Mesodermal cell (in vitro differentiated cells): Measurements from ENCODE around the gene OVOL3.

Experiments used
- H3K27ac ChIP-seq: 2 replicates; pipeline ENCODE4 v1.7.0; 2013; ENCODE audit warnings: mild to moderate bottlenecking, low read depth, low read length, moderate library complexity; ENCODE audit not compliant: severe bottlenecking
- H3K36me3 ChIP-seq: 2 replicates; pipeline ENCODE4 v1.7.1; 2013; ENCODE audit warnings: mild to moderate bottlenecking, low read length, moderate library complexity; ENCODE audit not compliant: control insufficient read depth, insufficient read depth
- H3K4me1 ChIP-seq: one replicate; pipeline ENCODE4 v1.7.1; 2013; ENCODE audit warnings: mild to moderate bottlenecking, low read length; ENCODE audit not compliant: insufficient read depth, control insufficient read depth, poor library complexity, severe bottlenecking
- H3K4me3 ChIP-seq: 2 replicates; pipeline ENCODE4 v1.7.0; 2013; ENCODE audit warnings: low read length, control low read depth, mild to moderate bottlenecking; ENCODE audit not compliant: insufficient read depth, poor library complexity, severe bottlenecking; ENCODE audit errors: extremely low read depth
- H3K9me3 ChIP-seq: 2 replicates; pipeline ENCODE4 v1.7.1; 2013; ENCODE audit warnings: mild to moderate bottlenecking, low read length, moderate library complexity; ENCODE audit not compliant: control insufficient read depth
- WGBS, 2 experiments: methylation state at CpG; one replicate each; pipeline ENCODE4 v1.1.5; 2013; ENCODE audit warnings: missing lambda C conversion rate in 2 of 2; ENCODE audit not compliant: insufficient coverage in 2 of 2; 5-methylcytosine and 5-hydroxymethylcytosine counted together

Gene OVOL3

DNA sequence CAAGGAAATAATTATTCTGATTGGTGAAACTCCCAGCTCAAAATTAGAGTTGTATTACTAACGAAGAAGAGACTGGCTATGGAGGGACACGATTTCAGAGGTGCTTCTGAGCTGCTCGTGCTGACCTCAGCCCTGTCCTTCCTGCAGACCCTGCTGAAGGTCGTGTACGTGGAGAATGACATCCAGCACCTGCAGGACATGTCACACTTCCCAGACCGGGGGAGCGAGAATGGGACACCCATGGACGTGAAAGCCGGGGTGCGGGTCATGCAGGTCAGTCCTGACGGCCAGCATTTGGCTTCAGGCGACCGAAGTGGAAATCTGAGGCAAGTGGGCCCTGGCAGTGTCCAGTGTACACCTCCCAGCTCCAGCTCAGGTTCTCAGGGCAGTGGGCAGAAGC, 28.0 kb upstream of the OVOL3 start:
- whole genome bisulfite sequencing, 2 experiments = 96 to 97% methylated on average over 13 of the region's 13 CpGs
- Histone ChIP-seq H3K27ac (no peak overlapping the region), H3K4me1 (no peaks in the 10 kb centered on the region), H3K9me3 (no peaks in the 10 kb centered on the region), H3K36me3 (peaks cover 78% of the 10 kb centered on the region), H3K4me3 (no peak overlapping the region)

DNA sequence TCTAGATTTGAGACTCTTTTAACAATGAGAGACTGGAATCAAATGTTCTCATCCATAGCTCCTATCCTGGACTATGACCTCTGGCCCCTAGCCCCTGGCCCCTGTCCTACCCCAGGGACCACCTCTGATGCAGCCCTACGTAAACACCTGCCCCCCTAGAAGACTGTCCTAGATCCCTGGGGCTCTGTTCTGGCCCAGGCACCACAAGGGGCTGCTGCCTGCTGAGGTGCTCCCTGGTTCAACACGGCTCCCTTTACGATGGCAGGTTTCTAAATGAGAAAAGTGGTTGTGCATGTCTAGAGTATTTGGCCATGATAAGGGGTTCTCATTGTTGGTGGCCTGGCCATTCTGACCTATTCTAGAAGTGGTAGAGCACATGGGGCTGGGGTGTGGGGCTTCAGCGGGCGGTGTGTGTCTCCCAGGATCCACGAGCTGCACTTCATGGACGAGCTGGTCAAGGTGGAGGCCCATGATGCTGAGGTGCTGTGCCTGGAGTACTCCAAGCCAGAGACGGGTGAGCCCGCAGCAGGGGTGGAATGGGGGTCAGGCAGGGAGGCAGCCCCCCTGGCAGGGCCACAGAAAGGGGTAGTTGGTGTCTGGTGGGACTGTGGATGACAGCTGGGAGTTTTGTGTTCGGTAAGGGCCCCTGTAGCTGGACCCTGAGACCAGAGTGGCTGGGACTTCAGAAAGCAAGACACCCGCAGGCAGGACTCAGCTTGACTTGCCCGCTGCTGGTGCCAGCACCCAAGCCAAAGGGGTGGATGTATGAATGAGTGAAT, 26.5 kb upstream of the OVOL3 start:
- Histone ChIP-seq H3K4me1 (no peaks in the 10 kb centered on the region), H3K4me3 (no peak overlapping the region), H3K27ac (no peak overlapping the region), H3K36me3 (peaks cover 79% of the 10 kb centered on the region), H3K9me3 (no peaks in the 10 kb centered on the region)
- 95 to 97% methylated on average over 10 to 12 of the region's 12 CpGs for WGBS, 2 experiments

- peaks cover 89% of the 10 kb centered on the region for H3K36me3 ChIP-seq
- no peaks in the 10 kb centered on the region for H3K4me1 ChIP-seq
Observed at GRCh38 chr19:36086326-36086725, 24.6 kb upstream of the OVOL3 start.

GRCh38 chr19:36089847-36090246, 21.1 kb upstream of the OVOL3 start:
- Histone ChIP-seq H3K4me3 (no peak overlapping the region), H3K27ac (no peak overlapping the region), H3K4me1 (no peaks in the 10 kb centered on the region), H3K9me3 (no peaks in the 10 kb centered on the region), H3K36me3 (peaks cover 80% of the 10 kb centered on the region)
- WGBS, 2 experiments = 93 to 96% methylated on average over 4 to 5 of the region's 5 CpGs

More at GRCh38 chr19:36086326-36086725, 24.6 kb upstream of the OVOL3 start:
- H3K9me3 ChIP-seq = no peaks in the 10 kb centered on the region
- H3K27ac ChIP-seq = no peak overlapping the region
- H3K4me3 ChIP-seq = no peak overlapping the region
- WGBS, 2 experiments = 92 to 97% methylated on average over 9 of the region's 9 CpGs

GRCh38 chr19:36090910-36091695, 19.8 kb upstream of the OVOL3 start:
- Histone ChIP-seq H3K4me1 (no peaks in the 10 kb centered on the region), H3K9me3 (no peaks in the 10 kb centered on the region), H3K36me3 (peaks cover 81% of the 10 kb centered on the region), H3K4me3 (no peak overlapping the region), H3K27ac (no peak overlapping the region)
- 88 to 89% methylated on average over 10 to 12 of the region's 13 CpGs for WGBS, 2 experiments

GRCh38 chr19:36092566-36092965, 18.4 kb upstream of the OVOL3 start:
- Histone ChIP-seq H3K4me3 (no peak overlapping the region), H3K36me3 (peaks cover 79% of the 10 kb centered on the region), H3K9me3 (no peaks in the 10 kb centered on the region), H3K4me1 (no peaks in the 10 kb centered on the region), H3K27ac (no peak overlapping the region)
- 90 to 96% methylated on average over 5 to 7 of the region's 7 CpGs for WGBS, 2 experiments

- Histone ChIP-seq H3K4me3 (no peak overlapping the region), H3K27ac (no peak overlapping the region), H3K4me1 (no peaks in the 10 kb centered on the region), H3K9me3 (no peaks in the 10 kb centered on the region), H3K36me3 (peaks cover 77% of the 10 kb centered on the region)
- WGBS, 2 experiments = 93 to 100% methylated on average over 2 of the region's 5 CpGs
Observed at GRCh38 chr19:36093146-36093662, 17.7 kb upstream of the OVOL3 start.

- no peak overlapping the region for H3K27ac ChIP-seq
- peaks cover 72% of the 10 kb centered on the region for H3K36me3 ChIP-seq
- 83 to 100% methylated on average over 1 to 5 of the region's 6 CpGs for WGBS, 2 experiments
- H3K9me3 ChIP-seq = no peaks in the 10 kb centered on the region
- H3K4me1 ChIP-seq = no peaks in the 10 kb centered on the region
- no peak overlapping the region for H3K4me3 ChIP-seq
Observed at GRCh38 chr19:36093687-36094086, 17.3 kb upstream of the OVOL3 start.

DNA sequence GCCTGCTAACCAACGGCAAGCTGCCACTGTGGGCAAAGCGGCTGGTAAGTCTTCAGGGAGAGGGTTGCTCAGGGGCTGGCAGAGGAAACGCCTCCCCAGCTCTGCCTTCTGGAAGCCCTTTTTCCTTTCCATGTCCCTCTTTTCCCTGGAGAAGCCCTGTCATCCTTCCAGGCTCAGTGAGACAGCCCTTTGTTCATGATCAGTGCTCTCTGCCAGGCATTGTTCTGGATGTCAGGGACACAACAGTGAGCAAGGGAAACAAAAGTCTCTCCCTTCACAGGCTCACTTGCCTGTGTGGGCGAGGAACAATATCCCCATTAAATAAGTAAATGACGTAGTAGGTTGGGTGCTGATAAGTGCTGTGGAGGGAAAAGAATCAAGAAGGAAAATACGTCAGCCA, 13.9 kb upstream of the OVOL3 start:
- no peaks in the 10 kb centered on the region for H3K4me1 ChIP-seq
- peaks cover 64% of the 10 kb centered on the region for H3K36me3 ChIP-seq
- WGBS, 2 experiments = 89 to 95% methylated on average over 4 to 5 of the region's 6 CpGs
- H3K9me3 ChIP-seq = no peaks in the 10 kb centered on the region
- no peak overlapping the region for H3K4me3 ChIP-seq
- H3K27ac ChIP-seq = no peak overlapping the region

- Histone ChIP-seq H3K36me3 (peaks cover 68% of the 10 kb centered on the region), H3K27ac (no peak overlapping the region), H3K9me3 (no peaks in the 10 kb centered on the region), H3K4me3 (no peak overlapping the region), H3K4me1 (no peaks in the 10 kb centered on the region)
- WGBS, 2 experiments = 94 to 96% methylated on average over 17 to 19 of the region's 19 CpGs
Observed at GRCh38 chr19:36099166-36099785, 11.7 kb upstream of the OVOL3 start.
